Heart left ventricle (tissue), 16 donors: ENCODE data around the gene DLL1. TPM values are rescaled to one million over a fixed set of nuclear protein-coding genes. Genes with fewer than 3 reads are reported as not detected.

ENCODE experiments used
- ATAC-seq, 4 donors: fragments of 200-7000 bp; cut with Tn5 transposase; one replicate each; pipeline ENCODE4 v1.9.1; 2020 to 2022; ENCODE audit warnings: moderate library complexity in 4 of 4, mild to moderate bottlenecking in 3 of 4, moderate number of reproducible peaks in 1 of 4
- DNase-seq, 5 donors: peaks; one replicate each; pipeline ENCODE4 v3.0.0-alpha.2; 2020
- H3K27ac ChIP-seq, 12 donors: fragments of 200-600 bp; sonication (generic) in 4 of 12; one replicate each; pipeline versions ENCODE4 v1.5.0 to v1.8.0; 2016 to 2022; ENCODE audit warnings: mild to moderate bottlenecking in 2 of 12
- H3K27me3 ChIP-seq, 9 donors: fragments of 200-600 bp; sonication (generic) in 2 of 9; one replicate each; pipeline versions ENCODE4 v1.5.1 to v1.8.0; 2016 to 2022; ENCODE audit warnings: mild to moderate bottlenecking in 3 of 9
- H3K36me3 ChIP-seq, 9 donors: fragments of 200-600 bp; sonication (generic) in 2 of 9; one replicate each; pipeline versions ENCODE4 v1.5.0 to v1.8.0; 2018 to 2022; ENCODE audit warnings: mild to moderate bottlenecking in 2 of 9
- H3K4me1 ChIP-seq, 12 donors: fragments of 200-600 bp; sonication (generic) in 4 of 12; one replicate each; pipeline versions ENCODE4 v1.5.0 to v1.8.0; 2016 to 2022; ENCODE audit warnings: mild to moderate bottlenecking in 3 of 12
- H3K4me3 ChIP-seq, 12 donors: fragments of 200-600 bp; sonication (generic) in 4 of 12; one replicate each; pipeline versions ENCODE4 v1.5.0 to v1.8.0; 2017 to 2022; ENCODE audit warnings: mild to moderate bottlenecking in 9 of 12, moderate library complexity in 4 of 12
- H3K9me3 ChIP-seq, 12 donors: fragments of 200-600 bp; sonication (generic) in 4 of 12; one replicate each; pipeline versions ENCODE4 v1.5.0 to v1.8.0; 2016 to 2022; ENCODE audit warnings: mild to moderate bottlenecking in 1 of 12
- CTCF ChIP-seq, 12 donors: fragments of 200-600 bp; sonication (generic) in 4 of 12; IDR thresholded peaks; one replicate each; pipeline versions ENCODE4 v1.5.0 to v1.8.0; 2018 to 2022; ENCODE audit warnings: antibody characterized with exemption in 12 of 12, mild to moderate bottlenecking in 5 of 12
- POLR2A ChIP-seq, 2 donors: fragments of 450-650 bp; IDR thresholded peaks; one replicate each; pipeline ENCODE4 v1.6.1; 2017; ENCODE audit warnings: antibody characterized with exemption in 2 of 2, mild to moderate bottlenecking in 2 of 2, moderate library complexity in 2 of 2
- WGBS, 4 donors: extraction: QIAGEN DNeasy Blood & Tissue Kit in 2 of 4; methylation state at CpG; one replicate each; pipeline versions ENCODE4 v1.1.5 to v1.1.7; 2013 to 2018; 5-methylcytosine and 5-hydroxymethylcytosine counted together
- intact Hi-C, 10 donors: fragments of 100-400 bp; cut with DNase I; formaldehyde crosslinking; loops; one replicate each; pipeline versions ENCODE4 v1.11.1 to v1.14.2; 2022
- polyA plus RNA-seq, 2 donors: library from polyadenylated mRNA; stranded (reverse); fragments of 200-250 nt; gene quantifications; one replicate each; pipeline ENCODE4 v1.2.3, GENCODE V29; 2013
- total RNA-seq, 9 donors: library from RNA; depleted of rRNA in 2 of 9; stranded (reverse); fragments of >200 nt in 2 of 9; fragmentation: NEBNext Ultra II Directional in 3 of 9; extraction: Animal tissue kit (Norgen Biotek cat#: 25700) in 3 of 9; gene quantifications; one replicate each; pipeline versions ENCODE4 v1.1.0 to v1.2.4, GENCODE V29; 2016 to 2023
- donor health status: ischemic (EF 13 %, LVEDD 7.1; RV severe dilation, severe dysfunction).
- donor health status: healthy with polysubstance abuse.
- donor health status: DM: no; HTN: yes; CAD: no.
- donor health status: DM: no; HTN: no; CAD: no.
- donor health status: ischemic (EF 25% LVEDD 6.9; RV normal size, moderate dysfunction).
- donor health status: ischemic (EF 25% LVEDD 5.7; RV mildly dilated, moderate dysfunction).
- donor health status: healthy.
- donor health status: DM: yes; HTN: yes; CAD: no.
- donor health status: ischemic (EF 35%, LVEDD 5.7; RV mildly dilated, moderate dysfunction).
- donor health status: nonischemic (EF 11% LVEDD 7.7; RV severe dilation, severe dysfunction).
- donor health status: DM: yes; HTN: yes; CAD: no.
- donor health status: PGD.
- donor health status: ischemic (EF 29% LVEDD 5.4; RV normal size, mild dysfunction).
- donor health status: nonischemic (EF 23%, LVEDD 6.1; RV moderate dilation, normal function).

The DLL1 gene
- total and polyA plus RNA-seq, 11 donors = 2.6 to 10.7 (median 8.0) TPM

- DNase-seq = peak in 2 of 5 donors; percentile 20 to 46
- Histone ChIP-seq H3K36me3 (no peaks in the 10 kb centered on the region), H3K27me3 (no peaks in the 10 kb centered on the region), H3K27ac (peak overlapping the region in 1 of 12 donors; percentile 49), H3K4me3 (peak overlapping the region in 6 of 12 donors; percentile 11 to 51 (median 32)), H3K4me1 (peaks cover 7 to 38% (median 27%) of the 10 kb centered on the region in 12 donors), H3K9me3 (no peaks in the 10 kb centered on the region)
- no peak for ATAC-seq
- WGBS, 4 donors = 87 to 90% (median 89%) methylated on average over 30 of the region's 30 CpGs
- intact Hi-C loops = loop anchor here in 3 of 10 donors (5.0 to 10.0 kb wide), 3 partner anchors 95 to 118 kb away; no protein-coding TSS in a partner anchor
- no peak for TF ChIP-seq CTCF (IDR thresholded peaks at IDR 0.05)
- TF ChIP-seq POLR2A (IDR thresholded peaks at IDR 0.05) = no peak
Observed at GRCh38 chr6:170272341-170273065, 18.4 kb downstream of the DLL1 start.

- 82 to 91% (median 87%) methylated on average over 30 to 32 of the region's 32 CpGs for WGBS, 4 donors
- ATAC-seq = no peak
- Histone ChIP-seq H3K4me3 (peak overlapping the region in 7 of 12 donors; percentile 6 to 51 (median 30)), H3K9me3 (no peaks in the 10 kb centered on the region), H3K27ac (peak overlapping the region in 1 of 12 donors; percentile 49), H3K36me3 (no peaks in the 10 kb centered on the region), H3K4me1 (peaks cover 3 to 32% (median 22%) of the 10 kb centered on the region in 12 donors), H3K27me3 (no peaks in the 10 kb centered on the region)
- intact Hi-C loops = loop anchor here in 3 of 10 donors (5.0 to 10.0 kb wide), 3 partner anchors 95 to 117 kb away; no protein-coding TSS in a partner anchor
- TF ChIP-seq CTCF (IDR thresholded peaks at IDR 0.05) (no peak), POLR2A (IDR thresholded peaks at IDR 0.05) (no peak)
- peak in 2 of 5 donors; percentile 56 to 79 for DNase-seq
Observed at GRCh38 chr6:170271771-170272314, 19.0 kb downstream of the DLL1 start.

DNA sequence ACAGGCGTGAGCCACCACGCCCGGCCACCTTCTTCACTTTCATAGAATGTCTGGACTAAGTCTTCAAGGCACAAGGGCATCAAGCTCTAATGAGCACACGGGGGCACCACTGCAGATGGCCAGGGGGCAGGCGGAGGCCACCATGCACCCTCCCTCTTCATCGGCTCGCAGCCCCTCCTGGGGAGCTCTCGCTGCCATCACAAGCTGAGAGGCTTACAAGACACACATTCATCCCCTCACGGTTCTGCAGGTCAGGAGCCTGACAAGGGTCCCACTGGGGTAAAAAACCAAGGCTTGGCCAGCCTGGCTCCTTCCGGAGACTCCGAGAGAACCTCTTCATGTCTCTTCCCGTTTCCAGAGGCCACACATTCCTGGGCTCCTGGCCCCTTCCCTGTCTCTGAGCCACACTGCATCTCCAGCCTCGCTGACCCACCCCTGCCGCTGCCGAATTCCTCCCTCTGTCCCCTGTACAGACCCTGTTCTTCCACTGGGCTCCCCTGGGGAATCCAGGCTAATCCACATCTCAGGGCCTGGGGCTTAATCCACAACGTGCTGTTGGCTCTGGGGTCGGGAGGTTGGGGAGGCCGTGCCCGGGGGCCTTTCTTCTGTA is 19.8 kb downstream of the DLL1 start:
- TF ChIP-seq POLR2A (IDR thresholded peaks at IDR 0.05) (no peak), CTCF (IDR thresholded peaks at IDR 0.05) (no peak)
- peaks cover 2 to 30% (median 18%) of the 10 kb centered on the region in 12 donors for H3K4me1 ChIP-seq
- H3K27me3 ChIP-seq = no peaks in the 10 kb centered on the region
- peak in 3 of 5 donors; percentile 5 to 66 (median 19) for DNase-seq
- H3K36me3 ChIP-seq = no peaks in the 10 kb centered on the region
- no peak overlapping the region for H3K4me3 ChIP-seq
- 94 to 95% (median 95%) methylated on average over 17 to 19 of the region's 19 CpGs for WGBS, 4 donors
- no peak overlapping the region for H3K27ac ChIP-seq
- intact Hi-C loops = loop anchor here in 3 of 10 donors (5.0 to 10.0 kb wide), 3 partner anchors 94 to 116 kb away; no protein-coding TSS in a partner anchor
- no peak for ATAC-seq
- H3K9me3 ChIP-seq = no peaks in the 10 kb centered on the region
